GM03348 (cell line): ENCODE measurements around the gene RAET1L.
"Not testable (repeated sequence)": the region's sequence is repeated elsewhere in the genome, so short reads cannot be mapped to it uniquely, and the experiment has no call there.

Experiments
- DNase-seq: peaks from one replicate; pipeline ENCODE4 v3.0.0; 2012; ENCODE audit warnings: low spot score

The RAET1L gene

DNA sequence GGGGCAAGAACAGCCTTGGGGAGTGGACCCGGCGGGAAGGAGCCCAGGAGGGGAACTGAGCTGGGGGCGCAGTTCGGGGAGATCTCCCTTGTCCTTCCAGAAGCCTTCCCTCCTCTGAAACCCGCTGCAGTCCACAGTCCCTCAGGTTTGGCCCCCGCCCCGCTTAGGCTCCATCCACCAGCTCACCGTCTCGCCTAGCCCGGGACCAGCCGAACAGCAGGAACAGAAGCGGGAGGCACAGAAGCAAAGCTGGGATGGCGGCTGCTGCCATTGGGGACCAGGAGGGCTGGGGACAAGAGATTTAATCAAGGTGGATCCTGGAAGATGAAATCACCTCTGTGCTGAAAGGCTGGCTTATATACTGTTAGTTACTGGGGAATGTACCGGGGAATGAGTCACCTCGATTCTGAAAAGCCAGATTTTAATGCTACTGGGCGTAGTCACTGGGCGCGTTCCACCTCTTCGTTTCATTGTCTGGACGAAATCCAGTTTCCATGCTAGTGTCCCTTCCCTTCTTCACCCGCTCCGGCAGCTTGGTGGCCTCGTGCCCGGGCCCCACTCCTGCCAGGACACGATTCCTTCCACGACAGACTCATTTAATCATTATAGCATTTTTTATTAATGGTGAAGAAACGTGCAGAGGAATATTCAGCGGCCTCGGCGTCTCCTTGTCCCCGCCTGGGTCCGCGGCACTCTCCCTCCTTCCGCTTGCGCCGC is at the start of gene RAET1L:
Gene RAET1L, minus strand, starts transcription at position 332 of the 717 bp plus-strand sequence. Its CDS starts 61 bp downstream, at position 271.
- DNase-seq = peak; percentile 79

GRCh38 chr6:150075034-150075421 is 49.7 kb upstream of the RAET1L start:
- DNase-seq = no peak

DNA sequence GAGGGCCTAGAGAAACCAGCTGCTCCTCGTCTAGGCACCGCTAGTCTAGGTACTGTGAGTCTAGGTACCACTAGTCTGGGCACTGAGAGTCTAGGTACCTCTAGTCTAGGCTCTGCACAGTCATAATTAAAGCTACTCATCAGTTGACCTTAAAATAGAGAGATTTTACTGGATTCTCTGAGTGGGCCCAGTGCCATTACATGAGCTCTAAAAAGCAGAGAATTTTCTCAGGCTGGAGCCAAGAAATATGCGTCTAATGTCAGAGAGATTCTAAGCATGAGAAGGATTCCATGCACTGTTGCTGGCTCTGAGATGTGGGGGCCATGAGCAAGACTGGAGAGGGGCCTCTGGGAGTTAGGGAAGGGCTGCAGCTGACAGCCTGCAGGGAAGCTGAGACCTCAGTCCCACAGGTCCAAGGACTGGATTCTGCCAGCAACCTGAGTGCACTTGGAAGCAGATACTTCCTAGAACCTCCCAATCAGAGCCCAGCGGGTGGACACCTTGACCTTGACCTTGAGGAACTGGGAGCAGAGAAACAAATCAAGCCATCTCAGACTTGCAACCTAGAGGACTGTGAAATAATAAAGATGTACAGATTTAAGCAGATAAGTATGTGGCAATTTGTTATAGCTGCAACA is 49.2 kb upstream of the RAET1L start:
- DNase-seq = not testable (repeated sequence)

DNA sequence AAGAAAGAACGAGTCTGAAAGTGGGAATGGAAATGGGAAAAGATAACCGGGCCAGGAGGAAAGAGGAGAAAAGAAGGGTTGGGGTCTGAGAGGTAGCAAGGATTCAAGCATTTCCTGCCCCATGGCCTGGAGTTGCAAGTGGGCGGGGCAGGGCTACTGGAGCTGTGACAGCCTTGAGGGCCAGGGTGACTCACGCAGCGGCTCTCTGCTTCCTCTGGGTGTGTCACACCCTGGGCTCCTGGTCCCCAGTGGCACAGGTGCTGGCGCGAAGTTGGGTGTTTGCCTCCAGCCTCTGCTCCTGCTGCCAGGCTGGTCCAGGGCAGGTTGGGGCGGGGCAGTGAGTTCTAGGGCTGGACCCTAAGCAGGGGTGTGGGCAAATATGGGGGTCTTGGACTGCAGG is 46.9 kb upstream of the RAET1L start:
- peak; percentile 48 for DNase-seq

DNA sequence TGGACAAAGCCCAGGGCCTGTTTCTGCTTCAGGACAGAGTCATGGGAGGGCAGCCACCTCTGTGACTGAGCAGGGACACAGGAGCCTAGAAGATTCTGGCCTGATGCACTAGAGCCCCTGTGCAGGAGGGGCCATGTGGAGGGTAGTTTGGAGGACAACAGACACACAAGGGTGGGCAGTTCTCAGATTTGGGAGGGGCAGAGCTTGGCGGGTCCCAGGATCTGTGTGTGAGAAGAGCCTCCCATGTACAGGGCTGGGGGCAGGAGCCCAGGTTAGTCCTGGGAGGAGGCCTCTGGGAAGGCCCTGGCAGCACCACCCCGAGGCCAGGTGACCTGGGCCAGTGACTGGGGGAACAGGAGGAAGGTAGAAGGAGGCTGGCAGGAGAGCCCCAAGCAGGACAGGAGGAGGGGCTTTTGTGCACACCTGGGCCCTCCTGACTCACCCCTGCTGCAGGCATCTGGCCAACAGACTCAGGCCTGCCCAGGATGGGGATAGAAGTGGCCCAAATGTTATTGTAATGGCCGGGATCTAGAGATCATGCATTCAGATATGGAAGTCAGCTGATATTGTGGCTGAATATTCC is 45.0 kb upstream of the RAET1L start:
- no peak for DNase-seq

- DNase-seq = no peak
Observed at GRCh38 chr6:150069706-150070105, 44.4 kb upstream of the RAET1L start.

GRCh38 chr6:150068720-150069648 is 43.7 kb upstream of the RAET1L start, which contains the start of gene ULBP3:
Gene ULBP3, minus strand, starts transcription at chr6:150069121. Its CDS starts 55 bp downstream, at chr6:150069066.
- peak; percentile 98 for DNase-seq

DNA sequence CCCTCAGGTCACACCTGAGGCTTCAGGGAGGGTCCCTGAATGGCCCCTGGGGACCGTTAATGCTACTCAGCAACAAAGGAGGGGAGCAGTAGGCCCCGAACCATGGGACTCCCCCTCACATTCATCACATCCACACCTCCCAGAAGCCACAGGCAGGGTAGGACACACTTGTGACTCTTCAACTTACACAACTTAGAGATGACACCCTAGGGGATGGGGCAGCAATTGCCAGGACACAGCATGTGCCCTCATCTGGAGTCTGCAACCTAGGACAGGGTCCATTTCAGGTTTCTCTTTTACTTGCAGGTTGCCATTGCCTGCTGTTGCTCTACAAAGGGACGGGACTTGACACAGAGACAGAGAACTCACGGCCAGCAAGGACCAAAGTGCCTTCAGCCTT is 42.8 kb upstream of the RAET1L start:
- no peak for DNase-seq

- no peak for DNase-seq
Observed at GRCh38 chr6:150065083-150065482, 39.8 kb upstream of the RAET1L start.

- no peak for DNase-seq
Observed at GRCh38 chr6:150063640-150064039, 38.3 kb upstream of the RAET1L start.

DNA sequence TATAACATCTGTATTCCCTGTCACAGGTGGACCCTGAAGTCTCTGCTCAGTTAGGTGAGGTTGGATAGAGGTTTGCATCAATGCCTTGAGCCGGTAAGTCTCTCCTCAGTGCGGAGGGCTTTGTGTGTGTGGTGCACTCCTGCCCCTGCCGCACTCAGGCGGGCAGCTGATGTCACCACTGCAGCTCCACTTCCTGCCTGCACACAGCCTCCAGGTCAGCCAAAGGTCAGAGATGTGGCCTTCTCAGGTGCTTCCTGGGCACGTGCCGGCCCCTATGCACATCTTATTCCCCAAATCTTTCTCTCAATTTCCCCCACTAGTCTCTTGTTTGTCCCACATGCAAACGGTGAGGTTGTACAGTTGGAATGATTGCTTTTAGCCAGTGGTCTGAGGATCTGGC is 34.6 kb upstream of the RAET1L start:
- DNase-seq = not testable (repeated sequence)

- no peak for DNase-seq
Observed at GRCh38 chr6:150058986-150059385, 33.7 kb upstream of the RAET1L start.

DNA sequence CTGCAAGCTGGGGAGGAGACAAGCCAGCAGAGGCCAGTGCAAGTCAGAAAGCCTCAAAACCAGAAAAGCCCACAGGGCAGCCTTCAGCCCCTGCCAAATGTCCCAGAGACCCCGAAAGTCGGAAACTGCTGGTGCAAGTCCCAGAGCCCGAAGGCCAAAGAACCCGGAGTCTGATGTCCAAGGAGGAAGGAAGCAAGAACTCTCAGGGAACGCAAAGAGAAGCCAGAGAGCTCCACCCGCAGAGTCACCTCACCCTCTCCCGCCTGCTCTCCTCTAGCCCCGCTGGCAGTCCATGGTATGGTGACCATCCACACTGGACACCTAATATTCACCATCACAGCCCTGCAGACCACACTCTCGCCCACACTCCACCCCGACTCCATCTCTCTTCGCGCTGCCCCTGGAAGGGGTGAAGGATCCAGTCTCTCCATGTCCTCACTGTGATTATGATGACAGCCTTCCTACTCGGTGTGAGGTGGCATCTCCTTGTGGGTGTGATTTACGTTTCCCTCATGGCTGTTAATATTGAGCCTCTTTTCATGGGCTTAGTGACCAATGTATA is 33.0 kb upstream of the RAET1L start:
- no peak for DNase-seq

DNA sequence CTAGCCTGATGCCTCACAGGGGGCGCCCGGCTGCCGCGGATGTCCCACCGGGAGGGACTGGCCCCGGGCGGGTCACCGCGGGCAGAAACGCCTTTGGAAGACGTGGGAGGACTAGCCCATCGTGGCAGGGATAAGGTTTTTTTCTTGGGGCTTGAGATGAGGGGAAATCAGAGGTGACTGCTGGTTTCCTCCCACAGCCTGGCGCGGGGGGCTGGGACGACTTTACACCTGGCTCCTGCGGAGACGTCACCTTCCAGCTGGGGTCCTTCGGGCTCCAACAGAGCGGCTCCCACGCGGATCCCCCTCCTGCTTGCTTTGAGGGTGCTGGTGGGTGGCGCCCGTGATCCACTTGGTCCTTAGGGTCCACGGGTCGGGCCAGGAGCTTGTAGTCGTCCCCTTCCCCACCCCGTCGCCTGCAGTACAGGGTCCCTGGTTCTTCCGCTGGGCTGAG is 32.2 kb upstream of the RAET1L start:
- no peak for DNase-seq

DNA sequence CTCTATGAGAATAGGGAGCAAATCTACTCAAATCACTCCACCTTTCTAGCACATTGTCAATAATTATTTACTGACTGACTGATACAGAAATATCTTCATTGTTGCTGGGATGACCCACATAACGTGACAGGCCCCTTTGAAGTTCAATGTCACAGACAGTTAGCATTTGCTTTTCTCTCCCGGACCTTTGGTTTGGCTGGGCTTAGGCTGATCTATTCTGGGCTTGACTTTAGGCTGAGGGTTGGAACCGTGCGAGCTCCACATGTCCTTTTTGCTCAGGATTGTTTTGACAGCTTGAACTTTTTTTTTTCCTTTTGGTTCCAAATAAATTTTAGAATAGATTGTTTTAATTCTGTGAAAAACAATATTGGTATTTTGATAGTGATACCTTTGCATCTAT is 31.6 kb upstream of the RAET1L start:
- DNase-seq = no peak

DNA sequence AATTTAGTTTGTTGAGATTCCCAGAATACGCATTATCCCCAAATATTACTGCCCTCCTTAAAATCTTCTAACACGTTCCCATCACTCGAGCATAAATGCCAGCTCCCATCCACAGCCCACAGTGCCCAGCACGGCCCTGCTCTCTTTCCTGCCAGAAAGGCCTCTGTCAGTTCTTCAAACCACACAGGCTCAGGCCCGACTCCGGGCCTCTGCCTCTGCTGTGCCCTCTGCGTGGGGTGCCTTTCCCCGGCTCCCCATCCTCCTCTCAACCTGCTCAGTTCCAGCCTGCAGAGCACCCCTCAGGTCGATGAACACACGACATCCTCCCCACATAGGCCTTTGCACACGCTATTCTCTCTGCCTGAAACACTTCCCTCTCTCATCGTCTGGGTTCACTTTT is 30.8 kb upstream of the RAET1L start:
- DNase-seq = no peak

DNA sequence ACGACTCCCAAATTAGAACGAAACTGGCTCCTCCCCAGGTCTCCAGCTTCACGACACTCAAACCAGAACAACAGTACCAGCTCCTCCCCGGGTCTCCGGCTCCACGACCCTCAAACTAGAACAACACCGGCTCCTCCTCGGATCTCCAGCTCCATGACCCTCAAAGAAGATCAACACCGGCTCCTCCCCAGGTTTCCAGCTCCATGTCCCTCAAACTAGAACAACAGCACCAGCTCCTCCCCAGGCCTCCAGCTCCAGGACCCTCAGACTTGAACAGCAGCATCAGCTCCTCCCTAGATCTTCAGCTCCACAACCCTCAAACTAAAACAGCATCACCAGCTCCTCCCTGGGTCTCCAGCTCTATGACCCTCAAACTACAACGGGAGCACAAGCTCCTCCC is 29.8 kb upstream of the RAET1L start:
- DNase-seq = no peak

DNA sequence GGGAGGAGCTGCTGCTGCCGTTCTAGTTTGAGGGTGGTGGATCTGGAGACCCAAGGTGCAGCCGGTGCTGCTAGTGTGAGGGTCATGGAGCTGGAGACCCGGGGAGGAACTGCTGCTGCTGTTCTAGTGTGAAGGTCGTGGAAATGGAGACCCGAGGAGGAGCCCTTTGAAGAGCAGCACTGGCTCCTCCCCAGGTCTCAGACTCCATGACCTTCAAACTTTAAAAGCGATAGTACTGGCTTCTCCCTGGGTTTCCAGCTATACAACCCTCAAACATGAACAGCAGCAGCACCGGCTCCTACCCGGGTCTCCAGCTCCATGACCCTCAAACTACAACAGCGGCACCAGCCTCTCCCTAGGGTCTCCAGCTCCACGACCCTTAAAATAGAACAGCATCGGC is 28.1 kb upstream of the RAET1L start:
- DNase-seq = no peak

DNA sequence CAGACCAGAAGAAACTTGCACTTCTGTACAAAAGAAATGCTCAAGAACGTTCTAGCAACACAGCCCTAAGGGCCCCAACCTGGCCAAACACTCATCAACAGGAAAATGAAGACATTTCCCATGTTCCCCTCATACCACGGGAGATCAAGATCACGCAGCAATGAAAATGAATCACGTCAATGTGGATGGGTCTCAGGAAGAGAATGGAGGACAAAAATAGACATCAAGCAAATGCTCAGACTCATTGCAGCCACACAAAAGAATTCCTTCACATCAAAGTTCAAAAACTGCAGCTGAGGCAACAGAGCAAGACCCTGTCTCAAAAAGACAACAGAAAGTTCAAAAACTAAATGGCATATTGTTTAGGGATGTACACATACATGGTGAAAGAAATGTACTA is 25.5 kb upstream of the RAET1L start:
- DNase-seq = no peak

GRCh38 chr6:150048099-150048498 is 22.8 kb upstream of the RAET1L start:
- no peak for DNase-seq

GRCh38 chr6:150046943-150047342 is 21.6 kb upstream of the RAET1L start:
- no peak for DNase-seq

DNA sequence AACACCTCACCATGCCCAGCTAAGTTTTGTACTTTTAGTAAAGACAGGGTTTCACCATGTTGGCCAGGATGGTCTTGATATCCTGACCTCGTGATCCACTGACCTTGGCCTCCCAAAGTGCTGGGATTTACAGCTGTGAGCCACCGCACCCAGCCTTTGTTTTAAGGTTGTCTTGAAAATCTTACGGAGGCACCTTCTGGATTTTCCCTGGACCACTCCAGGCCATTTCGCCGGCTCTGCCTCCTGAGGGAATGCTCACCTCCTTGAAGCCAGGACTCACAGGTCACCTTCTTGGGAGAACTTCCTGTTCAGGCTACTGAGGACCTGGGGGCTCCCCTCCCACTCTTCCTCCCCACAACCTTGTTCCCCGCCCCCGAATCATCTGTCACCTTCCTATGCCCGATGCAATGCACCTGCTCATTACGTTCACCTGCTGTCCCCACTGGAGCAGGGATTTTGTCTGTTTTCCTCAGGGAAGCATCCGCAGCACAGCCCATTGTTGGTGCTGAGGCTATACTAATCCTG is 19.4 kb upstream of the RAET1L start:
- no peak for DNase-seq
